NCI-H1930 (cell line): ENCODE results near the gene OXT.
"Not testable (repeated sequence)": the region's sequence is repeated elsewhere in the genome, so short reads cannot be mapped to it uniquely, and the experiment has no call there.

Source experiments
- DNase-seq, 2 experiments: peaks; one replicate each; lab custom pipeline; 2025; lab: John Stamatoyannopoulos, UW

Gene OXT

GRCh38 chr20:3071610-3072529 lies at the start of gene OXT:
Gene OXT, plus strand, starts transcription at chr20:3071620. Its CDS starts 36 bp downstream, at chr20:3071656.
- no peak for DNase-seq

GRCh38 chr20:3021777-3022176 lies 49.6 kb upstream of the OXT start:
- no peak for DNase-seq

GRCh38 chr20:3022559-3023490 lies 48.6 kb upstream of the OXT start:
- not testable (repeated sequence) for DNase-seq

GRCh38 chr20:3027987-3028386 lies 43.4 kb upstream of the OXT start:
- DNase-seq: no peak

GRCh38 chr20:3031524-3032147 lies 39.8 kb upstream of the OXT start:
- no peak for DNase-seq

GRCh38 chr20:3032624-3033023 lies 38.8 kb upstream of the OXT start:
- DNase-seq: no peak

- no peak for DNase-seq
Observed at GRCh38 chr20:3037654-3038053, 33.8 kb upstream of the OXT start.

GRCh38 chr20:3038454-3038853 lies 33.0 kb upstream of the OXT start:
- no peak for DNase-seq

GRCh38 chr20:3039426-3039825 lies 32.0 kb upstream of the OXT start:
- DNase-seq: no peak

- no peak for DNase-seq
Observed at GRCh38 chr20:3040086-3040485, 31.3 kb upstream of the OXT start.

- DNase-seq: no peak
Observed at GRCh38 chr20:3041854-3042409, 29.5 kb upstream of the OXT start.

GRCh38 chr20:3042625-3043024 lies 28.8 kb upstream of the OXT start:
- DNase-seq: no peak

GRCh38 chr20:3043322-3043721 lies 28.1 kb upstream of the OXT start, which contains the start of gene GNRH2:
Gene GNRH2, plus strand, starts transcription at chr20:3043622. Its CDS starts 793 bp downstream, at chr20:3044415.
- no peak for DNase-seq

GRCh38 chr20:3044336-3044965 lies 27.0 kb upstream of the OXT start:
- DNase-seq: no peak

- peak; percentile 69 to 79 for DNase-seq
Observed at GRCh38 chr20:3045042-3045815, 26.2 kb upstream of the OXT start.

- peak; percentile 79 to 84 for DNase-seq
Observed at GRCh38 chr20:3045816-3046676, 25.4 kb upstream of the OXT start, which contains the start of gene MRPS26. Gene MRPS26, plus strand, starts transcription at chr20:3046052. Its CDS starts 17 bp downstream, at chr20:3046069.

GRCh38 chr20:3046677-3047462 lies 24.6 kb upstream of the OXT start:
- DNase-seq: no peak
